H9 (cell line): ENCODE measurements around the gene BNIP1. TPM values are rescaled to one million over a fixed set of nuclear protein-coding genes. Genes with fewer than 3 reads are reported as not detected.
"Not testable (repeated sequence)": the region's sequence is repeated elsewhere in the genome, so short reads cannot be mapped to it uniquely, and the experiment has no call there.

Experiments
- DNase-seq: peaks from one replicate; pipeline ENCODE4 v3.0.0-alpha.2; 2017
- H2AFZ ChIP-seq: one replicate; pipeline ENCODE4 v1.6.1; 2013; ENCODE audit warnings: mild to moderate bottlenecking, low read length, control low read depth, moderate library complexity
- H2AK5ac ChIP-seq: 2 replicates; pipeline ENCODE4 v1.6.1; 2013; ENCODE audit warnings: low read length, control low read depth, mixed read lengths; ENCODE audit not compliant: insufficient read length
- H2BK120ac ChIP-seq: one replicate; pipeline ENCODE4 v1.6.1; 2013; ENCODE audit warnings: low read depth, mild to moderate bottlenecking, low read length, control low read depth, inconsistent platforms; ENCODE audit not compliant: poor library complexity, severe bottlenecking
- H2BK12ac ChIP-seq: 2 replicates; pipeline ENCODE4 v1.6.1; 2013; ENCODE audit warnings: low read length, control low read depth, mixed read lengths, low read depth; ENCODE audit not compliant: insufficient read length
- H2BK15ac ChIP-seq: 2 replicates; pipeline ENCODE4 v1.6.1; 2013; ENCODE audit warnings: low read depth, low read length, control low read depth
- H2BK20ac ChIP-seq: one replicate; pipeline ENCODE4 v1.6.1; 2013; ENCODE audit warnings: low read depth, mild to moderate bottlenecking, low read length, control low read depth, inconsistent platforms; ENCODE audit not compliant: poor library complexity, severe bottlenecking
- H2BK5ac ChIP-seq: 2 replicates; pipeline ENCODE4 v1.6.1; 2013; ENCODE audit warnings: low read length, control low read depth, mixed read lengths; ENCODE audit not compliant: insufficient read length
- H3K14ac ChIP-seq: 2 replicates; pipeline ENCODE4 v1.6.1; 2013; ENCODE audit warnings: low read length, control low read depth; ENCODE audit not compliant: insufficient read depth
- H3K18ac ChIP-seq: 2 replicates; pipeline ENCODE4 v1.6.1; 2013; ENCODE audit warnings: low read depth, mild to moderate bottlenecking, mixed read lengths, low read length, control low read depth; ENCODE audit not compliant: insufficient read length
- H3K23ac ChIP-seq: 2 replicates; pipeline ENCODE4 v1.6.1; 2013; ENCODE audit warnings: low read length, control low read depth, mixed read lengths, low read depth; ENCODE audit not compliant: insufficient read length
- H3K23me2 ChIP-seq: 2 replicates; pipeline ENCODE4 v1.6.1; 2013; ENCODE audit warnings: low read depth, mild to moderate bottlenecking, mixed read lengths, low read length, control low read depth; ENCODE audit not compliant: insufficient read length, poor library complexity, severe bottlenecking
- H3K27ac ChIP-seq: 2 replicates; pipeline ENCODE4 v1.5.1; 2013; ENCODE audit warnings: low read length, control low read depth, mixed read lengths, low read depth; ENCODE audit not compliant: insufficient read length
- H3K27me3 ChIP-seq: 2 replicates; pipeline ENCODE4 v1.6.1; 2013; ENCODE audit warnings: low read length, control low read depth, inconsistent platforms; ENCODE audit not compliant: insufficient read depth
- H3K4ac ChIP-seq: 2 replicates; pipeline ENCODE4 v1.6.1; 2013; ENCODE audit warnings: low read depth, mild to moderate bottlenecking, control low read depth, inconsistent platforms, low read length, moderate library complexity
- H3K4me1 ChIP-seq: 2 replicates; pipeline ENCODE4 v1.6.1; 2013; ENCODE audit warnings: low read length, control low read depth, inconsistent platforms; ENCODE audit not compliant: insufficient read depth
- H3K4me2 ChIP-seq: 2 replicates; pipeline ENCODE4 v1.6.1; 2013; ENCODE audit warnings: low read length, control low read depth, mixed read lengths; ENCODE audit not compliant: insufficient read length, insufficient read depth
- H3K56ac ChIP-seq: 2 replicates; pipeline ENCODE4 v1.6.1; 2013; ENCODE audit warnings: low read depth, mild to moderate bottlenecking, mixed read lengths, low read length, control low read depth; ENCODE audit not compliant: insufficient read length
- H3K79me1 ChIP-seq: 2 replicates; pipeline ENCODE4 v1.6.1; 2013; ENCODE audit warnings: low read depth, mild to moderate bottlenecking, moderate library complexity, low read length, control low read depth, inconsistent platforms; ENCODE audit not compliant: insufficient read depth, poor library complexity, severe bottlenecking
- H3K79me2 ChIP-seq: 2 replicates; pipeline ENCODE4 v1.6.1; 2013; ENCODE audit warnings: low read length, control low read depth, inconsistent platforms; ENCODE audit not compliant: insufficient read depth
- H3K9ac ChIP-seq: 2 replicates; pipeline ENCODE4 v1.6.1; 2013; ENCODE audit warnings: low read length, control low read depth, mixed read lengths; ENCODE audit not compliant: insufficient read length; ENCODE audit errors: extremely low read depth
- H3K9me3 ChIP-seq: one replicate; pipeline ENCODE4 v1.6.1; 2013; ENCODE audit warnings: low read depth, low read length, inconsistent platforms; ENCODE audit not compliant: control insufficient read depth
- H3T11ph ChIP-seq: one replicate; pipeline ENCODE4 v1.6.1; 2013; ENCODE audit warnings: mild to moderate bottlenecking, low read length, control low read depth, inconsistent platforms
- H4K20me1 ChIP-seq: one replicate; pipeline ENCODE4 v1.6.1; 2013; ENCODE audit not compliant: control insufficient read depth, insufficient read length, insufficient read depth
- H4K5ac ChIP-seq: 2 replicates; pipeline ENCODE4 v1.6.1; 2013; ENCODE audit warnings: low read depth, mild to moderate bottlenecking, mixed read lengths, low read length, control low read depth; ENCODE audit not compliant: insufficient read length
- H4K8ac ChIP-seq: replicated peaks from 2 replicates; pipeline ENCODE4 v1.6.1; 2013; ENCODE audit warnings: low read length, control low read depth, mixed read lengths, low read depth; ENCODE audit not compliant: insufficient read length
- H4K91ac ChIP-seq: 2 replicates; pipeline ENCODE4 v1.6.1; 2013; ENCODE audit warnings: low read depth, mild to moderate bottlenecking, moderate library complexity, mixed read lengths, low read length, control low read depth; ENCODE audit not compliant: insufficient read length
- H3K27ac Mint-ChIP-seq, 3 experiments: 2 replicates in 2 of 3; 3 replicates in 1 of 3; pipeline ENCODE4 v1.8.0; 2020 to 2021; ENCODE audit warnings: mixed read lengths in 3 of 3, mild to moderate bottlenecking in 1 of 3, moderate library complexity in 1 of 3
- H3K27me3 Mint-ChIP-seq: 2 replicates; pipeline ENCODE4 v1.8.0; 2021; ENCODE audit warnings: low read depth, mild to moderate bottlenecking, moderate library complexity, mixed read lengths
- H3K36me3 Mint-ChIP-seq, 3 experiments: 2 replicates in 2 of 3; 3 replicates in 1 of 3; pipeline ENCODE4 v1.8.0; 2020 to 2021; ENCODE audit warnings: low read depth in 3 of 3, mixed read lengths in 3 of 3; ENCODE audit not compliant: insufficient read depth in 1 of 3
- H3K4me1 Mint-ChIP-seq, 2 experiments: 2 replicates each; pipeline ENCODE4 v1.8.0; 2020; ENCODE audit warnings: mixed read lengths in 2 of 2
- H3K4me3 Mint-ChIP-seq, 2 experiments: 2 replicates in 1 of 2; 3 replicates in 1 of 2; pipeline ENCODE4 v1.8.0; 2020 to 2021; ENCODE audit warnings: mild to moderate bottlenecking in 2 of 2, mixed read lengths in 2 of 2, moderate library complexity in 1 of 2
- H3K9me3 Mint-ChIP-seq, 2 experiments: 2 replicates in 1 of 2; 3 replicates in 1 of 2; pipeline ENCODE4 v1.8.0; 2020; ENCODE audit warnings: mild to moderate bottlenecking in 2 of 2, mixed read lengths in 2 of 2, moderate library complexity in 1 of 2
- WGBS: extraction: QIAGEN DNeasy Blood & Tissue Kit; methylation state at CpG from one replicate; pipeline ENCODE4 v1.1.7; 2013; ENCODE audit warnings: missing lambda C conversion rate, low lambda C conversion rate, mixed read lengths; ENCODE audit not compliant: insufficient read length; ENCODE audit errors: extremely low coverage; 5-methylcytosine and 5-hydroxymethylcytosine counted together
- total RNA-seq: library from RNA; stranded (reverse); gene quantifications from 2 replicates; pipeline ENCODE4 v1.2.1, GENCODE V29; 2021
- TF ChIP-seq, protein P1 (sequence below): fragments of 200-600 bp; sonication (generic); conservative IDR thresholded peaks from 3 replicates; pipeline ENCODE4 v1.8.0; 2021; ENCODE audit warnings: antibody characterized with exemption, mild to moderate bottlenecking

Gene BNIP1
- total RNA-seq, 1 experiment from 2014 or later: 8.8 TPM

DNA sequence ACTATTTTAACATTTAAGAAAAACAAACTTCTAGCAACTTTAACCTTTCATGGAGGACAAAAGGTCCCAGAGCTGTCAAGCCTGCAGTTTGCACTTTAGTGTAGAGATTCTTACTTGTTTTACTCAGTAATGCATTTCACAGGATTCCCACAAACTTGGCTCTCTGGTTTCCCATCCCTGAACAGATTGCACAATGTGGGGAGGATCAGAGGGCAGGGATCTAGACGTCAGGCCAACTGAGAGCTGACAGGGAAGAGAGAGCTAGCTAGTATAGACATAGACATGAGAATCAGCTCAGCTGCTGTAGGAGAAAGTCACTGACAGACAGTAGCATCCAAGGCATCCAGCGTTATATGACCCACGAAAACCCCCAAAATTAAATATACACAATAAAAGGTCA is 20.9 kb upstream of the BNIP1 start:
- H3T11ph ChIP-seq: no peak overlapping the region
- no peak for DNase-seq
- H3K4ac ChIP-seq: no peak overlapping the region
- no peak overlapping the region for H3K27ac Mint-ChIP-seq
- H3K9ac ChIP-seq: no peak overlapping the region
- H2BK20ac ChIP-seq: no peak overlapping the region
- H4K20me1 ChIP-seq: no peaks in the 10 kb centered on the region
- H4K5ac ChIP-seq: no peak overlapping the region
- H3K4me3 Mint-ChIP-seq: no peak overlapping the region
- no peak overlapping the region for H2BK120ac ChIP-seq
- no peaks in the 10 kb centered on the region for H3K4me1 Mint-ChIP-seq
- no peaks in the 10 kb centered on the region for H3K27me3 ChIP-seq
- no peaks in the 10 kb centered on the region for H3K23me2 ChIP-seq
- no peak overlapping the region for H2AK5ac ChIP-seq
- no peaks in the 10 kb centered on the region for H3K27me3 Mint-ChIP-seq
- no peak overlapping the region for H3K23ac ChIP-seq
- H3K36me3 Mint-ChIP-seq: peaks cover 0 to 2% (median 0%) of the 10 kb centered on the region in 3 experiments; a peak in 2 of 7 replicates
- H2BK12ac ChIP-seq: no peak overlapping the region
- WGBS: no CpG with 5 or more reads among the region's 3 CpGs
- H3K18ac ChIP-seq: no peak overlapping the region
- no peak overlapping the region for H4K91ac ChIP-seq
- H3K9me3 ChIP-seq: no peaks in the 10 kb centered on the region
- H3K56ac ChIP-seq: no peak overlapping the region
- H2BK5ac ChIP-seq: no peak overlapping the region
- H3K14ac ChIP-seq: no peak overlapping the region
- peaks cover 2 to 6% of the 10 kb centered on the region in 2 experiments; a peak in 3 of 5 replicates for H3K9me3 Mint-ChIP-seq
- TF ChIP-seq, protein P1, sequence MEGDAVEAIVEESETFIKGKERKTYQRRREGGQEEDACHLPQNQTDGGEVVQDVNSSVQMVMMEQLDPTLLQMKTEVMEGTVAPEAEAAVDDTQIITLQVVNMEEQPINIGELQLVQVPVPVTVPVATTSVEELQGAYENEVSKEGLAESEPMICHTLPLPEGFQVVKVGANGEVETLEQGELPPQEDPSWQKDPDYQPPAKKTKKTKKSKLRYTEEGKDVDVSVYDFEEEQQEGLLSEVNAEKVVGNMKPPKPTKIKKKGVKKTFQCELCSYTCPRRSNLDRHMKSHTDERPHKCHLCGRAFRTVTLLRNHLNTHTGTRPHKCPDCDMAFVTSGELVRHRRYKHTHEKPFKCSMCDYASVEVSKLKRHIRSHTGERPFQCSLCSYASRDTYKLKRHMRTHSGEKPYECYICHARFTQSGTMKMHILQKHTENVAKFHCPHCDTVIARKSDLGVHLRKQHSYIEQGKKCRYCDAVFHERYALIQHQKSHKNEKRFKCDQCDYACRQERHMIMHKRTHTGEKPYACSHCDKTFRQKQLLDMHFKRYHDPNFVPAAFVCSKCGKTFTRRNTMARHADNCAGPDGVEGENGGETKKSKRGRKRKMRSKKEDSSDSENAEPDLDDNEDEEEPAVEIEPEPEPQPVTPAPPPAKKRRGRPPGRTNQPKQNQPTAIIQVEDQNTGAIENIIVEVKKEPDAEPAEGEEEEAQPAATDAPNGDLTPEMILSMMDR: no peak
- no peak overlapping the region for H4K8ac ChIP-seq
- H3K4me2 ChIP-seq: no peak overlapping the region
- no peak overlapping the region for H2BK15ac ChIP-seq
- no peak overlapping the region for H2AFZ ChIP-seq
- no peaks in the 10 kb centered on the region for H3K79me1 ChIP-seq
- no peaks in the 10 kb centered on the region for H3K4me1 ChIP-seq
- H3K27ac ChIP-seq: no peak overlapping the region
- no peaks in the 10 kb centered on the region for H3K79me2 ChIP-seq

DNA sequence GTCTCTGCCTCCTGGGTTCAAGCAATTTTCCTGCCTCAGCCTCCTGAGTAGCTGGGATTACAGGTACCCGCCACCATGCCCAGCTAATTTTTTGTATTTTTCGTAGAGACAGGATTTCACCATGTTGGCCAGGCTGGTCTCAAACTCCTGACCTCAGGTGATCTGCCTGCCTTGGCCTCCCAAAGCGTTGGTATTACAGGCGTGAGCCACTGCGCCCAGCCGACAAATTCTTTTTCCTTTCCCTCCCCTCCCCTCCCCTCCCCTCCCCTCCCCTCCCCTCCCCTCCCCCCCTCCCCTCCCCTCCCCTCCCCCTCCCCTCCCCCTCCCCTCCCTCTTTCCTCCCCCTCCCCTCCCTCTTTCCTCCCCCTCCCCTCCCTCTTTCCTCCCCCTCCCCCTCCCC is 12.2 kb upstream of the BNIP1 start:
- not testable (repeated sequence) for H3K56ac ChIP-seq, H3K9ac ChIP-seq, H3K79me2 ChIP-seq, H2BK12ac ChIP-seq, H3K27ac ChIP-seq, H2AK5ac ChIP-seq, H3K27ac Mint-ChIP-seq, H4K20me1 ChIP-seq, H4K91ac ChIP-seq, H3T11ph ChIP-seq, H3K23me2 ChIP-seq, H3K4me3 Mint-ChIP-seq, H3K36me3 Mint-ChIP-seq, H3K27me3 Mint-ChIP-seq, H3K23ac ChIP-seq, H3K18ac ChIP-seq, H3K4me1 Mint-ChIP-seq, H3K4me1 ChIP-seq, H2BK120ac ChIP-seq, H4K8ac ChIP-seq, H4K5ac ChIP-seq, H2AFZ ChIP-seq, H2BK5ac ChIP-seq, DNase-seq, H3K14ac ChIP-seq, H3K9me3 ChIP-seq, H3K9me3 Mint-ChIP-seq, H3K79me1 ChIP-seq, H3K4me2 ChIP-seq, H3K4ac ChIP-seq, H3K27me3 ChIP-seq, H2BK15ac ChIP-seq, H2BK20ac ChIP-seq
- WGBS: no CpG with 5 or more reads among the region's 6 CpGs
